Liver (tissue), 3 donors: Measurements from ENCODE around the gene MOB1A.

Source experiments
- EGR1 ChIP-seq, 2 donors: IDR thresholded peaks; 2 replicates each; pipeline ENCODE4 v1.6.1; 2016 to 2018; ENCODE audit warnings: antibody characterized with exemption in 2 of 2, low read depth in 2 of 2
- HNF4A ChIP-seq, 2 donors: conservative IDR thresholded peaks; 2 replicates each; pipeline ENCODE4 v1.6.1; 2016; ENCODE audit warnings: antibody characterized with exemption in 2 of 2, mild to moderate bottlenecking in 2 of 2
- HNF4G ChIP-seq: IDR thresholded peaks from 2 replicates; pipeline ENCODE4 v1.6.1; 2016; ENCODE audit warnings: antibody characterized with exemption
- JUND ChIP-seq, 2 donors: IDR thresholded peaks; 2 replicates each; pipeline ENCODE4 v1.6.1; 2016; ENCODE audit warnings: antibody characterized with exemption in 2 of 2
- YY1 ChIP-seq: IDR thresholded peaks from 2 replicates; pipeline ENCODE4 v1.6.1; 2016; ENCODE audit warnings: antibody characterized with exemption, mild to moderate bottlenecking
- TF ChIP-seq, protein P1 (sequence below): IDR thresholded peaks from 2 replicates; pipeline ENCODE4 v1.6.1; 2016; ENCODE audit warnings: antibody characterized with exemption
- TF ChIP-seq, protein P2 (sequence below): fragments of 150-350 bp; IDR thresholded peaks from 2 replicates; pipeline ENCODE4 v1.5.1; 2017; ENCODE audit warnings: improper control_type of control experiment, low read depth, low read length; ENCODE audit not compliant: missing input control
- TF ChIP-seq, protein P3 (sequence below): IDR thresholded peaks from 2 replicates; pipeline ENCODE4 v1.6.1; 2016; ENCODE audit warnings: antibody characterized with exemption, mild to moderate bottlenecking
- TF ChIP-seq, protein P4 (sequence below): IDR thresholded peaks from 2 replicates; pipeline ENCODE4 v1.6.1; 2016; ENCODE audit warnings: antibody characterized with exemption
- donor health status: healthy.
- donor health status: healthy.

DNA sequence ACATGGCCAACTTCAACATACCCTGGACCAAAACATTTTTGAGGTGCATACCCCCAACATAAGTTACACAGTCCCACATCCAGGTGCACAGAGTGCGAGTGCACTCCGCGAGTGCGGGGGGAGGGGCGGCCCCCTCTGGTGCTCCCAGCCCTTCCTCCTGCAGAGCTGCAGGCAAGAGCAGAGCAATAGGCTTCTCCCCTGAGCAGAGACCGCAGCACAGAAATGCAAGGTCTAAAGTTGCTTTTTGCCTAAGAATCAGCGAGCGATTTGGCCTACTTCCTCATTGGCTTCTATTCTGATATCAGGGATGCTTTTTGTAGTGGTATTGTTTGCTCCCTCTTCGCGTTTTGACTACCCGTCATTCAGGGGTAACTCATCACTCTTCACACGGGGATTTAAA, 71.6 kb downstream of the MOB1A start:
- TF ChIP-seq, protein P1, sequence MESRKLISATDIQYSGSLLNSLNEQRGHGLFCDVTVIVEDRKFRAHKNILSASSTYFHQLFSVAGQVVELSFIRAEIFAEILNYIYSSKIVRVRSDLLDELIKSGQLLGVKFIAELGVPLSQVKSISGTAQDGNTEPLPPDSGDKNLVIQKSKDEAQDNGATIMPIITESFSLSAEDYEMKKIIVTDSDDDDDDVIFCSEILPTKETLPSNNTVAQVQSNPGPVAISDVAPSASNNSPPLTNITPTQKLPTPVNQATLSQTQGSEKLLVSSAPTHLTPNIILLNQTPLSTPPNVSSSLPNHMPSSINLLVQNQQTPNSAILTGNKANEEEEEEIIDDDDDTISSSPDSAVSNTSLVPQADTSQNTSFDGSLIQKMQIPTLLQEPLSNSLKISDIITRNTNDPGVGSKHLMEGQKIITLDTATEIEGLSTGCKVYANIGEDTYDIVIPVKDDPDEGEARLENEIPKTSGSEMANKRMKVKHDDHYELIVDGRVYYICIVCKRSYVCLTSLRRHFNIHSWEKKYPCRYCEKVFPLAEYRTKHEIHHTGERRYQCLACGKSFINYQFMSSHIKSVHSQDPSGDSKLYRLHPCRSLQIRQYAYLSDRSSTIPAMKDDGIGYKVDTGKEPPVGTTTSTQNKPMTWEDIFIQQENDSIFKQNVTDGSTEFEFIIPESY, result no peak
- TF ChIP-seq JUND (IDR thresholded peaks at IDR 0.05) (no peak), EGR1 (IDR thresholded peaks at IDR 0.05; ENCODE audit: low read depth in 2 of 2) (no peak), YY1 (no peak), HNF4G (no peak), HNF4A (conservative IDR thresholded peaks at IDR 0.05) (no peak)
- TF ChIP-seq, protein P2, sequence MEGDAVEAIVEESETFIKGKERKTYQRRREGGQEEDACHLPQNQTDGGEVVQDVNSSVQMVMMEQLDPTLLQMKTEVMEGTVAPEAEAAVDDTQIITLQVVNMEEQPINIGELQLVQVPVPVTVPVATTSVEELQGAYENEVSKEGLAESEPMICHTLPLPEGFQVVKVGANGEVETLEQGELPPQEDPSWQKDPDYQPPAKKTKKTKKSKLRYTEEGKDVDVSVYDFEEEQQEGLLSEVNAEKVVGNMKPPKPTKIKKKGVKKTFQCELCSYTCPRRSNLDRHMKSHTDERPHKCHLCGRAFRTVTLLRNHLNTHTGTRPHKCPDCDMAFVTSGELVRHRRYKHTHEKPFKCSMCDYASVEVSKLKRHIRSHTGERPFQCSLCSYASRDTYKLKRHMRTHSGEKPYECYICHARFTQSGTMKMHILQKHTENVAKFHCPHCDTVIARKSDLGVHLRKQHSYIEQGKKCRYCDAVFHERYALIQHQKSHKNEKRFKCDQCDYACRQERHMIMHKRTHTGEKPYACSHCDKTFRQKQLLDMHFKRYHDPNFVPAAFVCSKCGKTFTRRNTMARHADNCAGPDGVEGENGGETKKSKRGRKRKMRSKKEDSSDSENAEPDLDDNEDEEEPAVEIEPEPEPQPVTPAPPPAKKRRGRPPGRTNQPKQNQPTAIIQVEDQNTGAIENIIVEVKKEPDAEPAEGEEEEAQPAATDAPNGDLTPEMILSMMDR, result no peak
- TF ChIP-seq, protein P3, sequence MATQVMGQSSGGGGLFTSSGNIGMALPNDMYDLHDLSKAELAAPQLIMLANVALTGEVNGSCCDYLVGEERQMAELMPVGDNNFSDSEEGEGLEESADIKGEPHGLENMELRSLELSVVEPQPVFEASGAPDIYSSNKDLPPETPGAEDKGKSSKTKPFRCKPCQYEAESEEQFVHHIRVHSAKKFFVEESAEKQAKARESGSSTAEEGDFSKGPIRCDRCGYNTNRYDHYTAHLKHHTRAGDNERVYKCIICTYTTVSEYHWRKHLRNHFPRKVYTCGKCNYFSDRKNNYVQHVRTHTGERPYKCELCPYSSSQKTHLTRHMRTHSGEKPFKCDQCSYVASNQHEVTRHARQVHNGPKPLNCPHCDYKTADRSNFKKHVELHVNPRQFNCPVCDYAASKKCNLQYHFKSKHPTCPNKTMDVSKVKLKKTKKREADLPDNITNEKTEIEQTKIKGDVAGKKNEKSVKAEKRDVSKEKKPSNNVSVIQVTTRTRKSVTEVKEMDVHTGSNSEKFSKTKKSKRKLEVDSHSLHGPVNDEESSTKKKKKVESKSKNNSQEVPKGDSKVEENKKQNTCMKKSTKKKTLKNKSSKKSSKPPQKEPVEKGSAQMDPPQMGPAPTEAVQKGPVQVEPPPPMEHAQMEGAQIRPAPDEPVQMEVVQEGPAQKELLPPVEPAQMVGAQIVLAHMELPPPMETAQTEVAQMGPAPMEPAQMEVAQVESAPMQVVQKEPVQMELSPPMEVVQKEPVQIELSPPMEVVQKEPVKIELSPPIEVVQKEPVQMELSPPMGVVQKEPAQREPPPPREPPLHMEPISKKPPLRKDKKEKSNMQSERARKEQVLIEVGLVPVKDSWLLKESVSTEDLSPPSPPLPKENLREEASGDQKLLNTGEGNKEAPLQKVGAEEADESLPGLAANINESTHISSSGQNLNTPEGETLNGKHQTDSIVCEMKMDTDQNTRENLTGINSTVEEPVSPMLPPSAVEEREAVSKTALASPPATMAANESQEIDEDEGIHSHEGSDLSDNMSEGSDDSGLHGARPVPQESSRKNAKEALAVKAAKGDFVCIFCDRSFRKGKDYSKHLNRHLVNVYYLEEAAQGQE, result no peak
- TF ChIP-seq, protein P4, sequence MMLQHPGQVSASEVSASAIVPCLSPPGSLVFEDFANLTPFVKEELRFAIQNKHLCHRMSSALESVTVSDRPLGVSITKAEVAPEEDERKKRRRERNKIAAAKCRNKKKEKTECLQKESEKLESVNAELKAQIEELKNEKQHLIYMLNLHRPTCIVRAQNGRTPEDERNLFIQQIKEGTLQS, result no peak
